ENCODE results near the gene MYO7A. TPM values are rescaled to one million over a fixed set of nuclear protein-coding genes. Genes with fewer than 3 reads are reported as not detected.

Gene MYO7A
- total RNA-seq, 3 donors from 2014 or later, result 4.3 to 23.5 (median 4.5) TPM

DNA sequence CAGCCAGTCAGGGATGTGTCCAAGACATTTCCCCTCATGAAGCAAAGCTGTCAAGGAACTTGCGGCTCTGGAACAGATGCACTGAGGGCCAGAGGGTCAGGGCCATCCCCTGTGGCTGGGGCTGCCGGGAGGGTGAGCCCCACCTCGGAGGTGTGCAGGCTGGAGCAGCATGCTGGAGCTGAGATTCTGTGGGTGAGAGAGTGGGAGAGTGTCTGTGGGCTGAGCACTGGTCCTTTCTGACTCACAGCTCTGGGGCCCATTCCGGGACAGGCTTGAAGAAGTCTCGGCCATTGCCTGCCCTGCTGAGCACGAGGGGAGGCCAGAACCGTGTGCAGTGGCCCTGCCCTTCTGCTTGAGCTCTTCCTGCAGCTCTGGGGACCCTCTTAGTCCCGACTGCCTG, 23.3 kb upstream of the MYO7A start:
- Histone ChIP-seq H3K4me1 (no peaks in the 10 kb centered on the region), H3K27ac (no peak overlapping the region), H3K27me3 (no peaks in the 10 kb centered on the region), H3K4me3 (no peak overlapping the region), H3K9me3 (no peaks in the 10 kb centered on the region), H3K36me3 (no peaks in the 10 kb centered on the region)
- no peak for DNase-seq (ENCODE audit: low spot score in 2 of 2)
- TF ChIP-seq, protein P1, sequence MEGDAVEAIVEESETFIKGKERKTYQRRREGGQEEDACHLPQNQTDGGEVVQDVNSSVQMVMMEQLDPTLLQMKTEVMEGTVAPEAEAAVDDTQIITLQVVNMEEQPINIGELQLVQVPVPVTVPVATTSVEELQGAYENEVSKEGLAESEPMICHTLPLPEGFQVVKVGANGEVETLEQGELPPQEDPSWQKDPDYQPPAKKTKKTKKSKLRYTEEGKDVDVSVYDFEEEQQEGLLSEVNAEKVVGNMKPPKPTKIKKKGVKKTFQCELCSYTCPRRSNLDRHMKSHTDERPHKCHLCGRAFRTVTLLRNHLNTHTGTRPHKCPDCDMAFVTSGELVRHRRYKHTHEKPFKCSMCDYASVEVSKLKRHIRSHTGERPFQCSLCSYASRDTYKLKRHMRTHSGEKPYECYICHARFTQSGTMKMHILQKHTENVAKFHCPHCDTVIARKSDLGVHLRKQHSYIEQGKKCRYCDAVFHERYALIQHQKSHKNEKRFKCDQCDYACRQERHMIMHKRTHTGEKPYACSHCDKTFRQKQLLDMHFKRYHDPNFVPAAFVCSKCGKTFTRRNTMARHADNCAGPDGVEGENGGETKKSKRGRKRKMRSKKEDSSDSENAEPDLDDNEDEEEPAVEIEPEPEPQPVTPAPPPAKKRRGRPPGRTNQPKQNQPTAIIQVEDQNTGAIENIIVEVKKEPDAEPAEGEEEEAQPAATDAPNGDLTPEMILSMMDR (IDR thresholded peaks at IDR 0.05), result no peak
- TF ChIP-seq POLR2A (IDR thresholded peaks at IDR 0.05) (no peak), POLR2AphosphoS5 (IDR thresholded peaks at IDR 0.05) (no peak)
- intact Hi-C loops (cut with DNase I; ENCODE audit: low total_unique reads), result no loop called here

DNA sequence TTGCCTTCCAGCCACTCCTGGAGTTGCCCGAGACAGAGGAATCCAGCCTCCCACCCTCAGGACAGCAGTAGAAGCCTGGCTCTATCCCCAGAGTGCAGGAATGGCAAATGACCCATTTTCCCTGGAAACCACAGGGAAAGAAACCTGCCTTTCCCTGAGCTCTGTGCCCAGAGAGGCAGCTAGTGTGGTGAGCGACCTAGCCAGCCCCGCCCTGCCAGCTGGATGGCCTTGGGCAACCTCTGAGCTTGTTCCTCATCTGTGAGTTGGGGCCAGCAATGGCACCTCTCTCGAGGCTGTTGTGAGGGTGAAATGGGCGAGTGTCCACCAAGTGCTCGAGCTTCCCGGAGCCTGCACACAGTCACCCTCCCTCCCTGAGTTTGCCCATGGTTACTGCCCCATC, 21.7 kb upstream of the MYO7A start:
- intact Hi-C loops (cut with DNase I; ENCODE audit: low total_unique reads), result loop anchor here (1.0 kb wide), 1 partner anchor 48 kb away; no protein-coding TSS in a partner anchor
- Histone ChIP-seq H3K27me3 (no peaks in the 10 kb centered on the region), H3K9me3 (no peaks in the 10 kb centered on the region), H3K27ac (no peak overlapping the region), H3K36me3 (no peaks in the 10 kb centered on the region), H3K4me3 (no peak overlapping the region), H3K4me1 (no peaks in the 10 kb centered on the region)
- TF ChIP-seq, protein P1 (IDR thresholded peaks at IDR 0.05), result no peak
- no peak for TF ChIP-seq POLR2AphosphoS5 (IDR thresholded peaks at IDR 0.05)
- TF ChIP-seq POLR2A (IDR thresholded peaks at IDR 0.05), result no peak
- no peak for DNase-seq (ENCODE audit: low spot score in 2 of 2)

DNA sequence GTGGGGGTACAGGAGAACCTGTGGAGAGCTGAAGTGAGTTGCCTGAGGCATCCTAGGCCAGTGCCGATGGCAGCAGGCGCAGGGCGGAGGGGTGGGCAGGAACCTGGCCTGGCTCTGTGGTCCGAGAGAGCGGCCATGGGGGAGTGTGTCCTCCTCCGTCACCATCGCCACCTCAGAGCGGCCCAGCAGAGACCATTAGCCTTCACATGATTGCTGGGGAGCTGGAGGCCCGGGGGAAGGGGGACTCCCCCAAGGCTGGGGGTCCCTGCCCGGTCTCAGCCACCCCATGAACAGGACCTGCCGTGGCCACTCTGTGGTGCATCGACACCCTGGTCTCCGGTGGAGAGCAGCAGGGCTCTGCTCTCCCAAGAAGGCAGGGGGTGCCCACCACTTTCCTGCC, 21.3 kb upstream of the MYO7A start:
- Histone ChIP-seq H3K27ac (no peak overlapping the region), H3K36me3 (no peaks in the 10 kb centered on the region), H3K27me3 (no peaks in the 10 kb centered on the region), H3K4me1 (no peaks in the 10 kb centered on the region), H3K4me3 (no peak overlapping the region), H3K9me3 (no peaks in the 10 kb centered on the region)
- intact Hi-C loops (cut with DNase I; ENCODE audit: low total_unique reads), result loop anchor here (1.0 kb wide), 1 partner anchor 48 kb away; no protein-coding TSS in a partner anchor
- TF ChIP-seq POLR2A (IDR thresholded peaks at IDR 0.05) (no peak), POLR2AphosphoS5 (IDR thresholded peaks at IDR 0.05) (no peak)
- TF ChIP-seq, protein P1 (IDR thresholded peaks at IDR 0.05), result no peak
- no peak for DNase-seq (ENCODE audit: low spot score in 2 of 2)

DNA sequence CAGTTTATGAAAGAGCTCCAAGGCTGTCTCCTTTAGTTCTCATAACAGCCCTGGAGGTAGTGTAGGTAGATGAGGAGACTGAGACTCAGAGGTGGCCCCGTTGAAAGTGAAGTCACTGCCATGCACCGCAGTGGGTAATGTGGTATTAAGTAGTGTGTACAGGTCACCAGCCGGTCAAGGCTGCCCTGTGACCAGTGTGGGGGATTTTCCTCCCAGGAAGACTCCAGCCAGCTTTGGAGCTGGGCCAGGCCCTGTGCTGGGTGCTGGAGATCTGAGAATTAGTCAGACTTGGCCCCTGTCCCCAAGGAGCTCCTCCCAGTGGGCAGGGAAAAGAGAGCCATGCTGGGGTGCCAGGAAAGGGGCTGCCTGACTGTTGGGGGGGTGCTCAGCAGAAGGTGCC, 20.1 kb upstream of the MYO7A start:
- no peak for DNase-seq (ENCODE audit: low spot score in 2 of 2)
- no peaks in the 10 kb centered on the region for H3K9me3 ChIP-seq
- H3K36me3 ChIP-seq, result no peaks in the 10 kb centered on the region
- TF ChIP-seq POLR2AphosphoS5 (IDR thresholded peaks at IDR 0.05) (no peak), POLR2A (IDR thresholded peaks at IDR 0.05) (no peak)
- TF ChIP-seq, protein P1 (IDR thresholded peaks at IDR 0.05), result no peak
- no peaks in the 10 kb centered on the region for H3K27me3 ChIP-seq
- no peaks in the 10 kb centered on the region for H3K4me1 ChIP-seq
- H3K4me3 ChIP-seq, result no peak overlapping the region
- H3K27ac ChIP-seq, result peak overlapping the region in 1 of 2 donors; percentile 12
- intact Hi-C loops (cut with DNase I; ENCODE audit: low total_unique reads), result no loop called here

- Histone ChIP-seq H3K4me3 (no peak overlapping the region), H3K36me3 (no peaks in the 10 kb centered on the region), H3K9me3 (no peaks in the 10 kb centered on the region), H3K27me3 (no peaks in the 10 kb centered on the region), H3K4me1 (no peaks in the 10 kb centered on the region), H3K27ac (peak overlapping the region in 1 of 2 donors; percentile 12)
- intact Hi-C loops (cut with DNase I; ENCODE audit: low total_unique reads), result no loop called here
- TF ChIP-seq POLR2AphosphoS5 (IDR thresholded peaks at IDR 0.05) (no peak), POLR2A (IDR thresholded peaks at IDR 0.05) (no peak)
- TF ChIP-seq, protein P1 (IDR thresholded peaks at IDR 0.05), result no peak
- no peak for DNase-seq (ENCODE audit: low spot score in 2 of 2)
These were observed 19.6 kb upstream of the MYO7A start for GRCh38 chr11:77108436-77108835.
